ENCODE data around the gene SPAAR. TPM values are rescaled to one million over a fixed set of nuclear protein-coding genes. Genes with fewer than 3 reads are reported as not detected.
"Not testable (repeated sequence)": the region's sequence is repeated elsewhere in the genome, so short reads cannot be mapped to it uniquely, and the experiment has no call there.

Gene SPAAR
- total and polyA plus RNA-seq, 11 donors, result 4.1 to 11.3 (median 7.0) TPM

DNA sequence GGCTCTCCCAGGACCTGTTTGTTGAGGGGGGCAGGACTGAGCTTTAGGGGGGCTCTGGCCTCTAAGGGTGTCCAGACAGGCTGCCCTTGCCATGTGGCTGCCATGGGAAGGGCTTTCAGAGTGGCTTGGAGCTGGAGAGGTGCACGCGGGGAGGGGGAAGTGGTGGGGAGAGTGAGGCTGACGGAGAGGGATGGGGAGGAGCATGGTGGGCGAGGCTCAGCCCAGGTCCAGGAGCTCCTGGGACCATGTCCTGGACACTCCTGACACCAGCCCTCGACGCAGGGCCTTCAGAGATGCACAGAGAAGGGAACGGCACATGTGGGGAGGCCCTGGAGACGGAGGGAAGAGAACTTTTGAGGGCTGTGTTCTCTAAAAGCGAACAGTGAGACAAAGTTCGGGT is 2.4 kb downstream of the SPAAR start:
- Histone ChIP-seq H3K9me3 (no peaks in the 10 kb centered on the region), H3K36me3 (no peaks in the 10 kb centered on the region), H3K27me3 (no peaks in the 10 kb centered on the region), H3K27ac (peak overlapping the region; percentile 47 to 98 (median 94)), H3K4me1 (peaks cover 10 to 91% (median 67%) of the 10 kb centered on the region in 12 donors), H3K4me3 (peak overlapping the region in 11 of 12 donors; percentile 2 to 59 (median 52))
- DNase-seq (peak in 4 of 5 donors; percentile 15 to 56 (median 36)), ATAC-seq (no peak)
- TF ChIP-seq, protein P1, sequence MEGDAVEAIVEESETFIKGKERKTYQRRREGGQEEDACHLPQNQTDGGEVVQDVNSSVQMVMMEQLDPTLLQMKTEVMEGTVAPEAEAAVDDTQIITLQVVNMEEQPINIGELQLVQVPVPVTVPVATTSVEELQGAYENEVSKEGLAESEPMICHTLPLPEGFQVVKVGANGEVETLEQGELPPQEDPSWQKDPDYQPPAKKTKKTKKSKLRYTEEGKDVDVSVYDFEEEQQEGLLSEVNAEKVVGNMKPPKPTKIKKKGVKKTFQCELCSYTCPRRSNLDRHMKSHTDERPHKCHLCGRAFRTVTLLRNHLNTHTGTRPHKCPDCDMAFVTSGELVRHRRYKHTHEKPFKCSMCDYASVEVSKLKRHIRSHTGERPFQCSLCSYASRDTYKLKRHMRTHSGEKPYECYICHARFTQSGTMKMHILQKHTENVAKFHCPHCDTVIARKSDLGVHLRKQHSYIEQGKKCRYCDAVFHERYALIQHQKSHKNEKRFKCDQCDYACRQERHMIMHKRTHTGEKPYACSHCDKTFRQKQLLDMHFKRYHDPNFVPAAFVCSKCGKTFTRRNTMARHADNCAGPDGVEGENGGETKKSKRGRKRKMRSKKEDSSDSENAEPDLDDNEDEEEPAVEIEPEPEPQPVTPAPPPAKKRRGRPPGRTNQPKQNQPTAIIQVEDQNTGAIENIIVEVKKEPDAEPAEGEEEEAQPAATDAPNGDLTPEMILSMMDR (IDR thresholded peaks at IDR 0.05), result no peak
- peak in 1 of 2 donors; percentile 42 for TF ChIP-seq POLR2A (IDR thresholded peaks at IDR 0.05)
- WGBS, 4 donors, result 58 to 76% (median 63%) methylated on average over 10 of the region's 10 CpGs
- intact Hi-C loops (cut with DNase I), result no loop called here

DNA sequence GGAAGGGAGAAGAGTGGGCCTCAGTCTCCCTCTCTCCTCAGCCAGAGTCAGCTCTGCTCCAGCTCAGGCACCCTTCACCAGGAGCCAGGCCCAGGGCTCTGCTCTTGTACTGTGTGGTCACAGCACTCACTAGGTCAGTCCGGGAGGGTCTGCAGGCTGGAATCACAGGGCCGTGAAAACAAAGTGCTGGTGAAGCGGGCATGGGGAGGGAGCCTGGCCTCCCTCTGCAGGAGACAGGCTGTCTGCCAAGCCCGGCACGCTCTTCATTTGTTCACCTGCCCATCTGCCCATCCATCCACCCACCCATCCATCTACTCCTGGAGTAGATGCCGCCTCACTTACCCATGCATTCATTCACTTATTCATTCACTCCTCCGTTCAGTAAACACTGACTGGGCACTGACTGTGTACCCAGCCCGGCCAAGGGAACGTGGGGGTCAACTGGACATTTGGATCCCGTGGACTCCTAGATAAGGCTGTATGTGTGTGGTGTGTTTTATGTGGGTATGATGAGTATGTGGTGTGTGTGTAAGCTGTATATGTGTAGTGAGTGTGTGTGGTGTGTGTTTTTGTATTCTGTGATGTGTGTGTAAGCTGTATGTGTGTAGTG is 3.6 kb downstream of the SPAAR start:
- peaks cover 10 to 91% (median 62%) of the 10 kb centered on the region in 12 donors for H3K4me1 ChIP-seq
- no peak for TF ChIP-seq POLR2A (IDR thresholded peaks at IDR 0.05)
- TF ChIP-seq, protein P1 (IDR thresholded peaks at IDR 0.05), result no peak
- no peaks in the 10 kb centered on the region for H3K36me3 ChIP-seq
- H3K27ac ChIP-seq, result peak overlapping the region; percentile 47 to 98 (median 94)
- H3K4me3 ChIP-seq, result peak overlapping the region in 11 of 12 donors; percentile 2 to 59 (median 52)
- ATAC-seq, result no peak
- intact Hi-C loops (cut with DNase I), result no loop called here
- H3K9me3 ChIP-seq, result no peaks in the 10 kb centered on the region
- no peaks in the 10 kb centered on the region for H3K27me3 ChIP-seq
- no peak for DNase-seq
- 54 to 70% (median 61%) methylated on average over 10 of the region's 10 CpGs for WGBS, 4 donors

DNA sequence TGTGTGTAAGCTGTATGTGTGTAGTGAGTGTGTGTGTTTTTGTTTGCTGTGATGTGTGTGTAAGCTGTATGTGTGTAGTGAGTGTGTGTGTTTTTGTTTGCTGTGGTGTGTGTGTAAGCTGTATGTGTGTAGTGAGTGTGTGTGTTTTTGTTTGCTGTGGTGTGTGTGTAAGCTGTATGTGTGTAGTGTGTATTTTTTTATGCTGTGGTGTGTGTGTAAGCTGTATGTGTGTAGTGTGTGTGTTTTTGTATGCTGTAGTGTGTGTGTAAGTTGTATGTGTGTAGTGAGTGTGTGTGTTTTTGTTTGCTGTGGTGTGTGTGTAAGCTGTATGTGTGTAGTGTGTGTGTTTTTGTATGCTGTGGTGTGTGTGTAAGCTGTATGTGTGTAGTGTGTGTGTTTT is 4.1 kb downstream of the SPAAR start:
- H3K27me3 ChIP-seq; H3K9me3 ChIP-seq; intact Hi-C loops (cut with DNase I); ATAC-seq; H3K36me3 ChIP-seq; DNase-seq: not testable (repeated sequence)
- peak overlapping the region in 7 of 12 donors; percentile 2 to 59 (median 52) for H3K4me3 ChIP-seq
- peaks cover 10 to 91% (median 58%) of the 10 kb centered on the region in 12 donors for H3K4me1 ChIP-seq
- peak overlapping the region in 6 of 12 donors; percentile 87 to 98 (median 94) for H3K27ac ChIP-seq

DNA sequence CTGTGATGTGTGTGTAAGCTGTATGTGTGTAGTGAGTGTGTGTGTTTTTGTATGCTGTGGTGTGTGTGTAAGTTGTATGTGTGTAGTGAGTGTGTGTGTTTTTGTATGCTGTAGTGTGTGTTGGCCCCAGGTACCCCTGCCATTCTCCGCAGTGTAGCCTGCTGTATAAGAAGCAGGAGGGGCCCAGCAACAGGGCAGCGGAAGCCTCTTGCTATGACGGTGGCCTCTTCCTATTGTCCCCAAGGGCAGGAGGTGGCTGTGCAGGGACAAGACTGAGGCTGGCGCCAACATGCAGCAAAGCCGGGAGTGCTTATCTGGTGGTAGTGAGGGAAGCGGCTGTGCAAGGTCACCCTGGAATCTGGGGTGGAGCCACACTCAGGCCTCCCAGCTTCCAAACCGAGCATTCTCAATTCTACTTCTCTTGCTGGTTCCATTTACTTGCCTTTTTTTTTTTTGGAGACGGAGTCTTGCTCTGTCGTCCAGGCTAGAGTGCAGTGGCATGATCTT is 5.1 kb downstream of the SPAAR start:
- peak overlapping the region in 1 of 12 donors; percentile 1 for H3K4me3 ChIP-seq
- no peaks in the 10 kb centered on the region for H3K27me3 ChIP-seq
- H3K4me1 ChIP-seq, result peaks cover 13 to 90% (median 56%) of the 10 kb centered on the region in 12 donors
- no peaks in the 10 kb centered on the region for H3K36me3 ChIP-seq
- no peaks in the 10 kb centered on the region for H3K9me3 ChIP-seq
- 7 to 14% (median 7%) methylated on average over 9 of the region's 9 CpGs for WGBS, 4 donors
- TF ChIP-seq POLR2A (IDR thresholded peaks at IDR 0.05), result no peak
- TF ChIP-seq, protein P1 (IDR thresholded peaks at IDR 0.05), result no peak
- intact Hi-C loops (cut with DNase I), result no loop called here
- ATAC-seq (peak; percentile 82 to 89 (median 86)), DNase-seq (peak; percentile 84 to 93 (median 87))
- peak overlapping the region; percentile 48 to 93 (median 82) for H3K27ac ChIP-seq

Data from heart left ventricle (tissue), 16 donors.